K562 (cell line): ENCODE data around the gene CEMIP. TPM values are rescaled to one million over a fixed set of nuclear protein-coding genes. Genes with fewer than 3 reads are reported as not detected.

Source experiments
- ATAC-seq: fragments of 200-7000 bp; cut with Tn5 transposase; 3 replicates; pipeline ENCODE4 v1.9.1; 2020; ENCODE audit warnings: moderate library complexity
- BruUV-seq: library from RNA; stranded (reverse); fragments of 400-500 nt; replicated peaks from 2 replicates; lab custom pipeline; 2021; lab: Mats Ljungman, UMichigan
- CTCF ChIA-PET: fragments of 300-600 bp; formaldehyde crosslinking; extraction: SDS; loops from one replicate; lab custom pipeline; 2021; ENCODE audit warnings: low intra/inter-chr PET ratio; lab: Yijun Ruan, JAX
- POLR2A ChIA-PET: fragments of 300-600, 350-650 bp; sonication (Branson Sonifier 250); formaldehyde crosslinking; extraction: SDS; loops from one replicate; lab custom pipeline; 2021; ENCODE audit warnings: antibody characterized with exemption, inconsistent platforms; lab: Yijun Ruan, JAX
- DNase-seq, 4 experiments: peaks; one replicate each; pipeline versions ENCODE4 v3.0.0 to v3.0.0-alpha.2; 2011 to 2018; ENCODE audit warnings: low spot score in 3 of 4, mixed read lengths in 3 of 4; ENCODE audit errors: extremely low read depth in 1 of 4
- FAIRE-seq: peaks from 2 replicates; lab custom pipeline; 2011; peaks lifted over from hg19 to GRCh38; lab: Jason Lieb, UNC
- H2AFZ ChIP-seq: 2 replicates; pipeline ENCODE4 v1.6.0; 2011; ENCODE audit warnings: low read depth, low read length, control low read depth, inconsistent platforms
- H3K27ac ChIP-seq: fragments of 200-600 bp; 3 replicates; pipeline ENCODE4 v1.8.0; 2011; ENCODE audit warnings: low read depth, mild to moderate bottlenecking, control low read depth, inconsistent platforms, low read length, moderate library complexity, mixed read lengths; ENCODE audit errors: extremely low read depth
- H3K27me3 ChIP-seq, 2 experiments: fragments of 300-600 bp in 1 of 2; 2 replicates in 1 of 2; 3 replicates in 1 of 2; pipeline versions ENCODE4 v1.6.0 to v1.8.0; 2011; ENCODE audit warnings: inconsistent platforms in 2 of 2, low read length in 2 of 2, mild to moderate bottlenecking in 1 of 2, mixed read lengths in 1 of 2, moderate library complexity in 1 of 2; ENCODE audit not compliant: control insufficient read depth in 2 of 2, insufficient read depth in 2 of 2
- H3K36me3 ChIP-seq: fragments of 300-600 bp; 3 replicates; pipeline ENCODE4 v1.8.0; 2011; ENCODE audit warnings: mild to moderate bottlenecking, low read length, inconsistent platforms; ENCODE audit not compliant: control insufficient read depth, insufficient read depth
- H3K4me1 ChIP-seq, 2 experiments: fragments of 200-600 bp in 1 of 2; replicated peaks in 1 of 2; 2 replicates in 1 of 2; 3 replicates in 1 of 2; pipeline versions ENCODE4 v1.5.1 to v1.8.0; 2011; ENCODE audit warnings: inconsistent platforms in 2 of 2, low read length in 2 of 2, mild to moderate bottlenecking in 1 of 2, mixed read lengths in 1 of 2, moderate library complexity in 1 of 2; ENCODE audit not compliant: control insufficient read depth in 2 of 2, insufficient read depth in 2 of 2
- H3K4me2 ChIP-seq: 2 replicates; pipeline ENCODE4 v1.6.1; 2011; ENCODE audit warnings: low read length, control low read depth, inconsistent platforms, mixed read lengths; ENCODE audit not compliant: insufficient read depth
- H3K4me3 ChIP-seq: fragments of 200-600 bp; sonication (generic), shearing (Covaris generic); 2 replicates; pipeline ENCODE4 v1.5.1; 2016; ENCODE audit warnings: control low read depth, inconsistent platforms
- H3K79me2 ChIP-seq: fragments of 200-600 bp; 3 replicates; pipeline ENCODE4 v1.8.0; 2011; ENCODE audit warnings: low read length, inconsistent platforms; ENCODE audit not compliant: control insufficient read depth, insufficient read depth
- H3K9ac ChIP-seq, 2 experiments: 2 replicates each; pipeline versions ENCODE4 v1.6.0 to v1.6.1; 2011; ENCODE audit warnings: low read depth in 2 of 2, low read length in 2 of 2, control low read depth in 1 of 2, inconsistent platforms in 1 of 2, mild to moderate bottlenecking in 1 of 2, mixed read lengths in 1 of 2; ENCODE audit not compliant: insufficient read depth in 1 of 2
- H3K9me1 ChIP-seq: one replicate; pipeline ENCODE4 v1.6.0; 2011; ENCODE audit warnings: inconsistent platforms, mild to moderate bottlenecking, low read length, moderate library complexity; ENCODE audit not compliant: control insufficient read depth, insufficient read depth
- H3K9me3 ChIP-seq: replicated peaks from 2 replicates; pipeline ENCODE4 v1.5.1; 2011; ENCODE audit warnings: low read depth, low read length, inconsistent platforms; ENCODE audit not compliant: control insufficient read depth, insufficient read depth
- H4K20me1 ChIP-seq: replicated peaks from 2 replicates; pipeline ENCODE4 v1.6.1; 2011; ENCODE audit warnings: low read length, inconsistent platforms, mixed read lengths; ENCODE audit not compliant: control insufficient read depth, insufficient read depth
- E4F1 ChIP-seq: fragments of 250-450 bp; sonication (Bioruptor Pico); IDR thresholded peaks from 2 replicates; pipeline ENCODE4 v1.5.0; 2021; ENCODE audit warnings: mild to moderate bottlenecking, borderline replicate concordance
- GATAD2A ChIP-seq: fragments of 450-650 bp; IDR thresholded peaks from 2 replicates; pipeline ENCODE4 v1.6.1; 2017
- GTF2E2 ChIP-seq: fragments of 200-800 bp; sonication (Bioruptor generic); IDR thresholded peaks from 2 replicates; pipeline ENCODE4 v1.6.1; 2016; ENCODE audit warnings: missing genetic modification characterization, missing compliant biosample characterization
- KLF16 ChIP-seq: IDR thresholded peaks from 2 replicates; pipeline ENCODE4 v1.6.1; 2016; ENCODE audit warnings: antibody characterized with exemption
- PHF20 ChIP-seq: fragments of 450-650 bp; IDR thresholded peaks from 2 replicates; pipeline ENCODE4 v1.6.1; 2018; ENCODE audit not compliant: partially characterized antibody
- POLR2H ChIP-seq: IDR thresholded peaks from 2 replicates; pipeline ENCODE4 v1.6.1; 2016; ENCODE audit warnings: missing genetic modification characterization, low read depth, mild to moderate bottlenecking, control low read depth, missing compliant biosample characterization, moderate library complexity
- RBM25 ChIP-seq: fragments of 200-400 bp; formaldehyde crosslinking; IDR thresholded peaks from 2 replicates; pipeline ENCODE4 v1.6.1; 2018; ENCODE audit warnings: low read length, low read depth, moderate library complexity; ENCODE audit not compliant: severe bottlenecking
- SIN3A ChIP-seq, 2 experiments: fragments of 150-350 bp in 1 of 2; IDR thresholded peaks; 2 replicates each; pipeline ENCODE4 v1.6.1; 2011 to 2016; ENCODE audit warnings: borderline replicate concordance in 2 of 2, low read depth in 2 of 2, low read length in 2 of 2, mild to moderate bottlenecking in 2 of 2, moderate library complexity in 2 of 2; ENCODE audit not compliant: control insufficient read depth in 1 of 2
- TBP ChIP-seq: optimal IDR thresholded peaks from 2 replicates; pipeline ENCODE3; 2011; ENCODE audit warnings: low read depth, low read length, improper control_type of control experiment
- UBTF ChIP-seq, 2 experiments: IDR thresholded peaks; 2 replicates each; pipeline ENCODE4 v1.6.1; 2012; ENCODE audit warnings: improper control_type of control experiment in 2 of 2, low read depth in 2 of 2, low read length in 2 of 2, borderline replicate concordance in 1 of 2
- ZKSCAN3 ChIP-seq: fragments of 250-450 bp; sonication (Bioruptor Pico); IDR thresholded peaks from 2 replicates; pipeline ENCODE4 v1.4.0; 2020
- ZNF354B ChIP-seq: fragments of 250-450 bp; sonication (Bioruptor Pico); IDR thresholded peaks from 2 replicates; pipeline ENCODE4 v1.4.0; 2020
- whole genome bisulfite sequencing: fragments of 100-300 bp; shearing (Covaris generic); methylation state at CpG from one replicate; pipeline ENCODE4 v1.1.6; 2016; ENCODE audit warnings: low coverage, mixed read lengths; ENCODE audit not compliant: insufficient coverage; ENCODE audit errors: missing lambda C conversion rate; 5-methylcytosine and 5-hydroxymethylcytosine counted together
- in situ Hi-C: fragments of 300-500 bp; cut with MboI; formaldehyde crosslinking; loops from 4 replicates; pipeline ENCODE4 v1.15.0; 2018; ENCODE audit warnings: inconsistent platforms, mixed read lengths
- intact Hi-C: fragments of 100-400 bp; cut with micrococcal nuclease; formaldehyde crosslinking; loops from 2 replicates; pipeline ENCODE4 v1.14.2; 2022
- polyA plus RNA-seq, 8 experiments: library from polyadenylated mRNA; depleted of rRNA in 4 of 8; stranded (reverse) in 5 of 8; unstranded in 3 of 8; fragments of >200 nt; fragmentation: Nextera tagmentation in 2 of 8; fragmentation: Illumina TruSeq in 1 of 8; extraction: Ambion mirVana in 2 of 8; extraction: Trizol in 1 of 8; gene quantifications; 2 replicates each; pipeline versions ENCODE4 v1.2.1 to v1.2.3, GENCODE V29; 2011 to 2014; ENCODE audit warnings: inconsistent platforms in 1 of 8, missing spikeins in 1 of 8
- total RNA-seq, 7 experiments: library from RNA; depleted of rRNA in 6 of 7; stranded (reverse); fragments of >200 nt in 6 of 7; fragmentation: Illumina TruSeq in 2 of 7; extraction: Trizol in 2 of 7; gene quantifications; 2 replicates each; pipeline versions ENCODE4 v1.2.1 to v1.2.3, GENCODE V29; 2011 to 2021; ENCODE audit warnings: low replicate concordance in 1 of 7

The CEMIP gene
- total and polyA plus RNA-seq, 9 of the 15 experiments (the other 6 are each of a cell fraction or from before 2014, with no cell fraction given), result 0.33 TPM; not detected in 8

- Histone ChIP-seq H3K27me3 (peaks cover 5 to 15% of the 10 kb centered on the region in 2 experiments; a peak in 2 of 5 replicates), H3K79me2 (no peaks in the 10 kb centered on the region), H3K27ac (no peak overlapping the region), H4K20me1 (no peaks in the 10 kb centered on the region; the same call in 1 of the 2 replicates), H3K4me3 (no peak overlapping the region), H3K9ac (no peak overlapping the region), H3K9me3 (no peaks in the 10 kb centered on the region), H3K4me2 (no peak overlapping the region), H2AFZ (no peak overlapping the region), H3K36me3 (no peaks in the 10 kb centered on the region), H3K9me1 (no peaks in the 10 kb centered on the region), H3K4me1 (no peaks in the 10 kb centered on the region)
- 0% methylated on average over 3 of the region's 3 CpGs for WGBS
- TF ChIP-seq UBTF (IDR thresholded peaks at IDR 0.05; ENCODE audit: borderline replicate concordance in 1 of 2, low read depth in 2 of 2, low read length in 2 of 2) (no peak), GATAD2A (no peak), TBP (no peak), ZKSCAN3 (no peak), ZNF354B (no peak), GTF2E2 (tag) (no peak), KLF16 (no peak), E4F1 (CRISPR knock-in tag) (no peak), POLR2H (tag) (no peak), SIN3A (IDR thresholded peaks at IDR 0.05; ENCODE audit: borderline replicate concordance in 2 of 2, control insufficient read depth in 1 of 2, low read depth in 2 of 2, low read length in 2 of 2) (no peak), PHF20 (no peak), RBM25 (no peak)
- POLR2A ChIA-PET, result no interaction called here
- BruUV-seq, result no TSS peak
- no peak for FAIRE-seq
- CTCF ChIA-PET, result no interaction called here
- no peak for ATAC-seq
- DNase-seq, result no peak
- in situ Hi-C loops (no loop called here), intact Hi-C loops (no loop called here)
Observed at GRCh38 chr15:80832686-80833085, 53.5 kb downstream of the CEMIP start.
